D721Med (cell line): ENCODE measurements around the gene TSHR.

Experiments
- DNase-seq: peaks from one replicate; pipeline ENCODE4 v3.0.0; 2011; ENCODE audit warnings: low spot score; ENCODE audit not compliant: insufficient read length
- FAIRE-seq: peaks from 2 replicates; lab custom pipeline; 2011; peaks lifted over from hg19 to GRCh38; lab: Jason Lieb, UNC
- CTCF ChIP-seq: IDR thresholded peaks from 2 replicates; pipeline ENCODE4 v1.5.1; 2012; ENCODE audit warnings: mild to moderate bottlenecking, control low read depth; ENCODE audit not compliant: insufficient read depth; ENCODE audit errors: missing control alignments

Gene TSHR

GRCh38 chr14:81091660-81092059, 136.2 kb downstream of the TSHR start:
- FAIRE-seq (no peak), DNase-seq (no peak)
- no peak for TF ChIP-seq CTCF

- FAIRE-seq (no peak), DNase-seq (no peak)
- TF ChIP-seq CTCF, result no peak
Measured at GRCh38 chr14:81093651-81094050, 138.2 kb downstream of the TSHR start.

GRCh38 chr14:81095539-81095938, 140.1 kb downstream of the TSHR start:
- FAIRE-seq, result no peak
- TF ChIP-seq CTCF, result no peak
- no peak for DNase-seq

GRCh38 chr14:81096656-81097055, 141.2 kb downstream of the TSHR start:
- FAIRE-seq, result no peak
- no peak for DNase-seq
- no peak for TF ChIP-seq CTCF

GRCh38 chr14:81102217-81102616, 146.8 kb downstream of the TSHR start:
- TF ChIP-seq CTCF, result no peak
- DNase-seq (no peak), FAIRE-seq (no peak)

GRCh38 chr14:81103443-81103842, 148.0 kb downstream of the TSHR start:
- TF ChIP-seq CTCF, result no peak
- DNase-seq (no peak), FAIRE-seq (no peak)

GRCh38 chr14:81105378-81105777, 150.0 kb downstream of the TSHR start:
- no peak for TF ChIP-seq CTCF
- FAIRE-seq (no peak), DNase-seq (no peak)
